G401 (cell line): ENCODE data around the gene ADAMTS6. TPM values are rescaled to one million over a fixed set of nuclear protein-coding genes. Genes with fewer than 3 reads are reported as not detected.

Source experiments
- DNase-seq: peaks from one replicate; pipeline ENCODE4 v3.0.0-alpha.2; 2015; ENCODE audit warnings: low spot score
- in situ Hi-C: cut with HindIII; loops from 2 replicates; pipeline ENCODE4 v1.10.0; 2016; ENCODE audit warnings: low sequenced_read_pairs, mixed read lengths
- total RNA-seq: library from RNA; depleted of rRNA; stranded (reverse); fragments of >200 nt; shearing (Covaris generic); gene quantifications from 2 replicates; pipeline ENCODE4 v1.2.3, GENCODE V29; 2014

ADAMTS6 gene
- total RNA-seq, 1 experiment from 2014 or later, result 15.7 TPM

DNA sequence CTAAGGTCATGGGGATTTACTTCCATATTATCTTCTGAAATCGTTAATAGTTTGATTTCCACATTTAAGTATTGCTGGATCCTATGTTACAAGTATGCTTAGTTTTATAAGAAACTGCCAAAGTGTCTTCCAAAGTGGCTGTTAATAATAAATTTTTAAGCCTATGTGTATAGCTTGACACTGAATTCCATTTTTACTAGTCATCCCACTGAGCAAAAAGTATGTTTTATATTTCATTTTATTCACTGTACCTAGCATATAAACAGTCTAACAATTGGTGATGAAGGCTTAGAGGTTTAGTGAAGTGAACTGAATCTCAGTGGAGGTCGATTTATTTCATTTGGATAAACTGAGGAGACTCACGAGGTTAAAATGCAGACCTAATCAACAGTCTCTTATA, 174.6 kb downstream of the ADAMTS6 start:
- DNase-seq, result no peak
- in situ Hi-C loops, result no loop called here

GRCh38 chr5:65305913-65306312, 175.8 kb downstream of the ADAMTS6 start:
- in situ Hi-C loops, result no loop called here
- no peak for DNase-seq

DNA sequence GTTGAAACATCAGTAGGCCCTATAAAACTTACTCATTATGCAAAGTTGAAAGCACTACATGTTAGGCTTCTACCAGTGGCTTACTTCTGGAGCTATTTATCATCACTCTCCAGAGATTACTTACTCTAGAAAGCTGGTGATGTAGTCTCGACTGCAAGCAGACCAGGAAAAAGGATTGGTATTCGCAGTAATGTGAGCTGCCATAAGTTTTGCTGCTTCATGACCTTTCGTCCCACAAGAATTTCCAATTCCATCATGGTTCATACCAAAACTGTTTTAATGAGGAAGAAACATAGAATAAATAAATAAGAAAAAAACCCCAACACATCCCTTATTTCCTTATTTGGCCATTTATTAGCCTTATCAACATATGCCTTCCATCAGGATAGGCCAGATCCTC, 181.9 kb downstream of the ADAMTS6 start:
- in situ Hi-C loops, result no loop called here
- no peak for DNase-seq

GRCh38 chr5:65296067-65296466, 185.7 kb downstream of the ADAMTS6 start:
- in situ Hi-C loops, result no loop called here
- no peak for DNase-seq

DNA sequence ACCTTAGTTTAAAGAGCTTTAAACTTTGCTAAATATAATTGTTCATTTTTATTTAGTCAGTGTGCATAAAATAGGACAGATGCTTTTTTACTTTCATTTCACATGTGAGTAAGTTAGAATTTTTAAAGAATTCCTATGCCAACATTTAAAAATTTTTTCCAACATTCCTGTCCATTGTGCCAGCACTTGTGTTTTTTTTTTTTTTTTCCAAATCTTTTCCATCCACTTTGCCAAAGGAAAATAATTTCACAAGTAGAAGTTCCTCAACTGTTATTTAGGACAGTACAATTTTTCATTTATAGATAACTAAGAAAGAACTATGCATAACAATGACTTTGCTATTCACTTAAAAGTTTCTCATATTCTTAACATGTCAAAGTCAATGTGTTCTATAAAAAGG, 189.5 kb downstream of the ADAMTS6 start:
- no peak for DNase-seq
- in situ Hi-C loops, result no loop called here

DNA sequence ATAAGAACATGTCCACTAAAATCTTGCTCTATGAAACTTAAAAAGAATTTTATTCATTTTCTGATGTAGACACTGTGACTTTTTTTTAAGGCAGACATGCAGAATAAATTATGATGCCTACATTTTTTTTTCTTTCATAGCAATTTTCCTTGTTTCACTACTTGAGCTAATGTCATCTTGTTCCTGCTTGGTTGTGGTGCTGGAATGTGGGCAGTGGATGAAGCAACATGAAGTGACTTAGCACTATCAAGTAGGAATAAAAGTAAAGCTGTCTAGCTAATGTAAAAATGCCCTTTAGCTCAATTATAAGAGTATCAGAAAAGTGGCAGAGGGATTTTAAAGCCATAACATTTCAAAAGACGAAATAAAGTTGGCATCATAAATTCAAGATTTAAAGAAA, 191.0 kb downstream of the ADAMTS6 start:
- in situ Hi-C loops, result no loop called here
- DNase-seq, result no peak

- in situ Hi-C loops, result no loop called here
- no peak for DNase-seq
Observed at GRCh38 chr5:65288657-65289056, 193.1 kb downstream of the ADAMTS6 start.

DNA sequence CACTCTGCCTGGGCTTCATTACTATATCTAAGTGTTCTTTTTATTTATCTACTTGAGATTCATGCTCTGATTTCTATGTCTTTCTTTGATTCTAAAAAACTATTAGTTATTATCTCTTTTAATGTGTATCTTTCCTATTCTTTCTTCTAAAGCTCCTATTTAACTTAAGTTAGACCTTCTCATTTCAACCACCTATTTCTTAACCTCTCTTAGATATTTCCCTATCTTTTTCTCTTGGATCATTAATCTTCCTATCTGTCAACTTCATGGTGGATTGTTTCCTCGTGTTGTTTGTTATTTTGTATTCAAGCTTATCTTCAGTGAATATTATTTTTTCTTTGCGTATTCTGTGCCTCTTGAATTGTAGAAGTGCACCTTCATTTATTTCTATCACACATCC, 202.1 kb downstream of the ADAMTS6 start:
- in situ Hi-C loops, result no loop called here
- no peak for DNase-seq

DNA sequence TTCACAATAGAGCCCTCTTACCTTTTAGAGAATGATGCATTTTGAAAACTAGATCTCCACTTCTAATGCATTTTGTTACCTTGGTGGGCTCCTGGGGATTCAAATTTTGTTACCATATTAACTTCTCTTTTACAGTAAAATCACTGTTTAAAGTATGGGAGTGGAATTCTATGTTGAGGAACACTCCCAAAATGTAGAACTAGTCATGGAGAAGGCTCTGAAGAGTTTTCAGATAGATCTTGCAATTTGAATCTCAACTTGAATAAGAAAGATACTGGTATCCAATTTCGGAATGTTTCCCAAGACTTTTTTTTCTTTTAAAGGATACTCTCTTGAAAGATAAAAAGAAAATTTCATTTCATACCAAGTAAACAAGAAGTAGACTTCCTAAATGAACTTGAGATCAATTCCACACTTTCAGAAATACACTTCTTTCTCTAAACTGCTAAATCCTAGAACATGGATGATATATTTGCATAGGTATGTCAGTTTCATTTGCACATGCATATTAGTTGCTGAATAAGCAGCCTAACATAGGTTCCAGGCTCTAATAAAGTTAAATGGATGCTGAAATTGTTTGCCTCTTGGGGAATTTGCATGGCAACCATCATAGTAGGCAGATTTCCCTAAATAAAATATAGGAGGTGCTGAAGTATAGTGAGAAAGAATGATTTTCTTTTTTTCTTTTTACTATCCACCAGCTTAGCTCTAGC, 205.4 kb downstream of the ADAMTS6 start:
- DNase-seq, result no peak
- in situ Hi-C loops, result no loop called here

- in situ Hi-C loops, result no loop called here
- no peak for DNase-seq
Observed at GRCh38 chr5:65271906-65272305, 209.8 kb downstream of the ADAMTS6 start.

DNA sequence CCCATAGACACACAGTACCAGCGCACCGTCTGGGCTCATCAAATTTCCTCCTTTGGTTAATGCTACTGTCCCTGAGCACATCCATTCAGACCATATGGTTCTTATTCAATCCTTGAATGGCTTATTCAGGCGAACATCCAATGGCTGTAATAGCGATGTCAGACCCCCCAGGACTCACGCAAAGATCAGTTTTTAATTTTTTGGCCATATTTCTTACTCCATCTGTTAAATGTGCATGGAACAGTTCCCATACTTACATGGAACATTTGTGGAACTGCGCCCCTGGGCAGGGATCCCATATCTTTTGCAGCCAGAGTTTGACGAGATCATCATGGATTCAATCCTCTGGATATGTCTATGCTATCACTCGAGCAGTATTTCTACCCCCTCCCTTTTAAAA, 213.2 kb downstream of the ADAMTS6 start:
- in situ Hi-C loops, result no loop called here
- DNase-seq, result no peak

GRCh38 chr5:65264420-65264819, 217.3 kb downstream of the ADAMTS6 start:
- DNase-seq, result no peak
- in situ Hi-C loops, result no loop called here

DNA sequence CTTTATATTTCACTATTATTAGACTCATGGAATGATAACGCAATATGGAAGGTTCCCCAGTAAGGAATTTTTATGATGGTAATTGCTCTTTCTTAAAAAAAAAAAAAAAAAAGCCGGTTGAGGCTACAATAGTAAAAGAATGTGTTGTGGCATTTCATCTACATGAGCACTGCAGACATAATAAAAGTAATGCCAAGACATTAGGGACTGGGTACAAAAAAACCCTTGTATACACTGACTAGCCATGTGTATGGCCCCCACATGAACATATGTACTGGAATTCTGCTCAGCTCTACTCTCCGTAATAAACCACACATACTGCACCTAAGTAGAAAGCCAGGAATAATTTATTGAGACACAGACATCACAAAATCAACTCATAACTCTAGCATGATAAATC, 218.4 kb downstream of the ADAMTS6 start:
- DNase-seq, result no peak
- in situ Hi-C loops, result no loop called here

- DNase-seq, result no peak
- in situ Hi-C loops, result no loop called here
Observed at GRCh38 chr5:65262649-65263059, 219.1 kb downstream of the ADAMTS6 start.

- peak; percentile 6 for DNase-seq
- in situ Hi-C loops, result no loop called here
Observed at GRCh38 chr5:65262096-65262495, 219.6 kb downstream of the ADAMTS6 start.

DNA sequence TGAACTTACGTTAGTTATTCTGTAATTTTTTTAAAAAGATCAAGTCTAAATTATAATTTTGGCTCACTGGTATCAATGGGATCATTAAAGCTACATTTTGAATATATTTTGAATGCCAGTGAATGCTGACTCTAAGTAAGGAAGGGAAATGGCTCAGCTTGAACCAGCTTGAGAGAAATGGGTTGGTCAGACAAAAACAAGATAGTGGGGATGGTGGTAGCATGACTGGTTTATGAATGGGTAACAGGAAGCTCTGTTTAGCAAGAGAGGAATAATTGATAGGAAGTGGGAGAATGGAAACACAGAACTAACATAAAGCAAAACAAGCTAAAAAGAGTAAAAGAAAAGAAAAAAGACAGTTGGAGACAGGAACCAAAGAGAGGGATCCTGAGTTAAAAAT, 220.2 kb downstream of the ADAMTS6 start:
- DNase-seq, result no peak
- in situ Hi-C loops, result no loop called here

DNA sequence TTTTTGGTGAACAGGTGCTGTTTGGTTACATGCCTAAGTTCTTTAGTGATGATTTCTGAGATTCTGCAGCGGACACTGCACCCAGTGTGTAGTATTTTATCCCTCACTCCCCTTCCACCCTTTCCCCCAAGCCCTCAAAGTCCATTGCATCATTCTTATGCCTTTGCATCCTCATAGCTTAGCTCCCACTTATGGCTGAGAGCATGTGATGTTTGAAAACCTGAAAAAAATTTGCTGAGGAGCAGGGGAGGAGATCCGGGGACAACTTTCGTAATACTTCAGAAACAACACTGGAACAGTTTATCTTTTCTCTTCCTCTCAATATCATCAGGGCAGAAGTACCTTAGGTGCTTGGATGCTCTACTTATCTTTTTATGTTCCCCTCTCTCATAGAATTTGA, 226.4 kb downstream of the ADAMTS6 start:
- in situ Hi-C loops, result no loop called here

DNA sequence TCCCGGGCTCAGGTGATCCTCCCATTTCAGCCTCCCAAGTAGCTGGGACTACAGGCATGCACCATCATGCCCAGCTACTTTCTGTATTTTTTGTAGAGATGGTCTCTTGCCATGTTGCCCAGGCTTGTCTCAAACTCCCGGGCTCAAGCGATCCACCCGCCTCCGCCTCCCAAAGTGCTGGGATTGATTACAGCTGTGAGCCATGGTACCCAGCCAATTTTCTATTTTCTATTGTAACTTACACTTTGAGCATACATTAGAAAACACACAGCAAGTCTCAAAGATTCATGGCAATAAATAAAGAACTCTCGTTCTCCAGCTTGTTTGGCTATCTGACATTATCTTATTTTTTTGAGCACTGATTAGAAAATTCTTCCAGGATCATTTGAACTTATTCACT, 228.7 kb downstream of the ADAMTS6 start:
- in situ Hi-C loops, result no loop called here
- DNase-seq, result no peak

More for the DNA sequence above, 226.4 kb downstream of the ADAMTS6 start:
- DNase-seq, result no peak

GRCh38 chr5:65248896-65249295, 232.8 kb downstream of the ADAMTS6 start:
- DNase-seq, result no peak
- in situ Hi-C loops, result no loop called here

DNA sequence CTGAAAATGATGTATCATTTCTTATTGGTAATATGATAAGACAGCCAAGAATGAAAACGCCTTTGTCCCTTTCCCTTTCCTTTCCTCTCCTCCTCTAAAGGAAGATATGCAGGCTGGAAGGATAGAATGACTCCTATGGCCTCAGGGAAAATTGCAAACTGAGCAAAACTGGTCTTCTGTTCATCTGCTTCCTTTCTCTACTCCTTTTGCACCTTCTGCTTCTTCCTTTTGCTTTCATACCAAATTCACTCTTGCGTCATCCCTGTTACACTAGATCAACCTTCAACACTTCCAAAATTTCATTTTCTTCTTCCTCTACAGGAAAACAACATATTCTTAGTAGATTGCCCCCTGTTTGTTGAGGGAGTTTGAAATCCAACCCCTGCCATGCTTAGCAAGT, 234.1 kb downstream of the ADAMTS6 start:
- DNase-seq, result no peak
- in situ Hi-C loops, result no loop called here

GRCh38 chr5:65246741-65247140, 235.0 kb downstream of the ADAMTS6 start:
- in situ Hi-C loops, result no loop called here
- DNase-seq, result no peak

DNA sequence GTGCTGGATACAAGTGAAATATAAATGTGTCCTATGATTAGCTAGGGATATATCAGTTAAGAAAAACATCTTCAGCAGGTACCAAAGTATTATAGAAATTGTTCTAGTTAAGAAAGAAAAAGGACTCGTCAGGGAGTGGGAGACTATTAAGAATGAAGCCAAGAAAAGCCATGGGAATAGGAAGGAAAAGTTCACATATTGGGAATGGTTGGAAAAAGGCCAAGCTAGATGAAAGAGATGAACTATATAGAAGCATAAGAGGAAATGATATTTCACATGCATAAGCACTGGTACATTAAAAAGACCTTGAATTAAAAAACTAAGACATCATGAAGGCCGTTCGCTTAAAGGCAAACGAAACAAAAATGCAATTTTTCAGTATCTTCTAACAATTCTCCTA, 237.7 kb downstream of the ADAMTS6 start:
- no peak for DNase-seq
- in situ Hi-C loops, result no loop called here
